Measurements from ENCODE around the gene OR2A12.

OR2A12 gene

GRCh38 chr7:144133307-144133706, 47.2 kb downstream of the OR2A12 start:
- Mint-ChIP-seq H3K4me1 (no peaks in the 10 kb centered on the region), H3K27me3 (ENCODE audit: low read depth, poor library complexity) (peaks cover 8% of the 10 kb centered on the region), H3K4me3 (no peak overlapping the region), H3K9me3 (no peaks in the 10 kb centered on the region), H3K36me3 (ENCODE audit: low read depth) (no peaks in the 10 kb centered on the region), H3K27ac (no peak overlapping the region)
- TF ChIP-seq CTCF (IDR thresholded peaks at IDR 0.05): no peak
- no peak for DNase-seq

- Mint-ChIP-seq H3K36me3 (ENCODE audit: low read depth) (no peaks in the 10 kb centered on the region), H3K4me3 (no peak overlapping the region), H3K4me1 (no peaks in the 10 kb centered on the region), H3K9me3 (no peaks in the 10 kb centered on the region), H3K27ac (no peak overlapping the region), H3K27me3 (ENCODE audit: low read depth, poor library complexity) (peaks cover 5% of the 10 kb centered on the region)
- no peak for DNase-seq
- no peak for TF ChIP-seq CTCF (IDR thresholded peaks at IDR 0.05)
These were observed 48.0 kb downstream of the OR2A12 start for GRCh38 chr7:144134116-144134515.

GRCh38 chr7:144137501-144137900, 51.4 kb downstream of the OR2A12 start:
- Mint-ChIP-seq H3K36me3 (ENCODE audit: low read depth) (no peaks in the 10 kb centered on the region), H3K4me3 (no peak overlapping the region), H3K27ac (no peak overlapping the region), H3K4me1 (no peaks in the 10 kb centered on the region), H3K9me3 (no peaks in the 10 kb centered on the region), H3K27me3 (ENCODE audit: low read depth, poor library complexity) (peaks cover 3% of the 10 kb centered on the region)
- no peak for TF ChIP-seq CTCF (IDR thresholded peaks at IDR 0.05)
- no peak for DNase-seq

GRCh38 chr7:144142187-144142586, 56.1 kb downstream of the OR2A12 start:
- TF ChIP-seq CTCF (IDR thresholded peaks at IDR 0.05): no peak
- Mint-ChIP-seq H3K27me3 (ENCODE audit: low read depth, poor library complexity) (no peaks in the 10 kb centered on the region), H3K36me3 (ENCODE audit: low read depth) (no peaks in the 10 kb centered on the region), H3K4me3 (no peak overlapping the region), H3K4me1 (no peaks in the 10 kb centered on the region), H3K27ac (no peak overlapping the region), H3K9me3 (peaks cover 9% of the 10 kb centered on the region)
- DNase-seq: no peak

- TF ChIP-seq CTCF (IDR thresholded peaks at IDR 0.05): no peak
- Mint-ChIP-seq H3K4me1 (no peaks in the 10 kb centered on the region), H3K27me3 (ENCODE audit: low read depth, poor library complexity) (no peaks in the 10 kb centered on the region), H3K36me3 (ENCODE audit: low read depth) (peaks cover 6% of the 10 kb centered on the region), H3K4me3 (no peak overlapping the region), H3K9me3 (peaks cover 31% of the 10 kb centered on the region), H3K27ac (no peak overlapping the region)
- DNase-seq: no peak
These were observed 58.3 kb downstream of the OR2A12 start for GRCh38 chr7:144144426-144144825.

- Mint-ChIP-seq H3K27me3 (ENCODE audit: low read depth, poor library complexity) (no peaks in the 10 kb centered on the region), H3K4me1 (no peaks in the 10 kb centered on the region), H3K36me3 (ENCODE audit: low read depth) (peaks cover 6% of the 10 kb centered on the region), H3K4me3 (no peak overlapping the region), H3K27ac (no peak overlapping the region), H3K9me3 (peaks cover 50% of the 10 kb centered on the region)
- no peak for TF ChIP-seq CTCF (IDR thresholded peaks at IDR 0.05)
- DNase-seq: no peak
These were observed 62.2 kb downstream of the OR2A12 start for GRCh38 chr7:144148224-144148827.

Measured in nephron progenitor cell (in vitro differentiated cells).